ENCODE measurements around the gene CHKA. TPM values are rescaled to one million over a fixed set of nuclear protein-coding genes. Genes with fewer than 3 reads are reported as not detected.

Gene CHKA
- total and polyA plus RNA-seq, 2 donors (not counting 3 experiments of a cell fraction or from before 2014, with no cell fraction given), result 21.4 to 25.1 TPM

DNA sequence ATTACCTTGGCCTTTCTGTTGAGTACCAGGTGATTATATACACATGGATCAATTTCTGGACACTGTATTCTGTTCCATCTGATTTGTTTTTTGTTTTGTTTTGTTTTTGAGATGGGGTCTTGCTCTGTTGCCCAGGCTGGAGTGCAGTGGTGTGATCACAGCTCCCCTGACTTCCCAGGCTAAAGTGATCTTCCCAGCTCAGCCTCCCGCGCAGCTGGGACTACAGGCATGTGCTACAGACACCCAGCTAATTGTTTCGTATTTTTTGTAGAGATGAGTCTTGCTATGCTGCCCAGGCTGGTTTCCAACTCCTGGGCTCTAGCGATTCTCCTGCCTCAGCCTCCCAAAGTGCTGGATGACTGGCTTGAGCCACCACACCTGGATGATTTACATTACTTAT, 63.4 kb downstream of the CHKA start:
- DNase-seq (ENCODE audit: low read depth, low spot score), result no peak
- H3K36me3 ChIP-seq (ENCODE audit: control insufficient read depth in 2 of 2, extremely low read depth in 1 of 2, insufficient read depth in 2 of 2, low read length in 2 of 2), result peaks cover 0 to 12% of the 10 kb centered on the region in 2 experiments
- POLR2A ChIA-PET, result no interaction called here

More for the DNA sequence above, 63.4 kb downstream of the CHKA start:
- FAIRE-seq, result no peak
- Histone ChIP-seq H4K20me1 (replicated peaks; ENCODE audit: control insufficient read depth, extremely low read depth, insufficient read depth, low read length) (no peaks in the 10 kb centered on the region), H3K4me2 (ENCODE audit: insufficient read depth, low read length) (no peak overlapping the region), H3K4me1 (ENCODE audit: control insufficient read depth, extremely low read depth, insufficient read depth, low read length) (no peaks in the 10 kb centered on the region), H3K79me2 (ENCODE audit: control insufficient read depth, insufficient read depth, low read length) (no peaks in the 10 kb centered on the region), H3K9me3 (replicated peaks; ENCODE audit: control insufficient read depth, insufficient read depth, low read length) (no peaks in the 10 kb centered on the region), H3K27ac (ENCODE audit: insufficient read depth, low read depth, low read length) (no peak overlapping the region), H3K9me1 (replicated peaks; ENCODE audit: control insufficient read depth, extremely low read depth, insufficient read depth, low read length) (no peaks in the 10 kb centered on the region), H3K9ac (replicated peaks; ENCODE audit: extremely low read depth, insufficient read depth, low read length) (no peak overlapping the region), H2AFZ (ENCODE audit: low read depth, low read length) (no peak overlapping the region), H3K4me3 (replicated peaks in 1 of 3; ENCODE audit: insufficient read depth in 1 of 3, low read depth in 1 of 3, low read length in 3 of 3) (no peak overlapping the region), H3K27me3 (ENCODE audit: control insufficient read depth in 2 of 2, insufficient read depth in 2 of 2, low read length in 2 of 2) (no peaks in the 10 kb centered on the region)
- TF ChIP-seq POLR2A (IDR thresholded peaks at IDR 0.05; ENCODE audit: low read depth, low read length), result no peak
- no peak for TF ChIP-seq EZH2 (IDR thresholded peaks at IDR 0.05; ENCODE audit: borderline replicate concordance, low read depth, low read length, severe bottlenecking)
- no peak for TF ChIP-seq GATA2 (IDR thresholded peaks at IDR 0.05; ENCODE audit: insufficient read depth, insufficient read length, low read depth, low read length)
- TF ChIP-seq MYC (IDR thresholded peaks at IDR 0.05; ENCODE audit: low read depth, low read length), result no peak
- no peak for TF ChIP-seq FOS (IDR thresholded peaks at IDR 0.05; ENCODE audit: borderline replicate concordance, insufficient read depth, low read length)
- TF ChIP-seq MAX (IDR thresholded peaks at IDR 0.05; ENCODE audit: insufficient read depth, insufficient read length), result no peak
- no peak for TF ChIP-seq CTCF (IDR thresholded peaks at IDR 0.05; ENCODE audit: extremely low read depth in 1 of 2, insufficient read depth in 1 of 2, low read depth in 1 of 2, low read length in 2 of 2)
- TF ChIP-seq JUN (IDR thresholded peaks at IDR 0.05; ENCODE audit: borderline replicate concordance, insufficient read depth, insufficient read length, low read depth), result no peak
- TF ChIP-seq POLR2AphosphoS5 (IDR thresholded peaks at IDR 0.05; ENCODE audit: insufficient read depth, low read depth, low read length), result no peak
- BruUV-seq (replicated peaks), result no TSS peak
- dilution Hi-C loops (cut with MboI; ENCODE audit: extremely low pct_ligation_motif_present, low sequenced_read_pairs), result no loop called here
- intact Hi-C loops (cut with micrococcal nuclease), result no loop called here
- CTCF ChIA-PET, result interaction anchor here (1.2 kb wide), 1 partner anchor 14 kb away, joined by 4 read pairs; no protein-coding TSS in a partner anchor

Data from endothelial cell of umbilical vein (primary cell).